ENCODE measurements around the gene SSBP2.
A peak's percentile ranks its signal among the peaks of the same experiment; 100 is the strongest.

SSBP2 gene

DNA sequence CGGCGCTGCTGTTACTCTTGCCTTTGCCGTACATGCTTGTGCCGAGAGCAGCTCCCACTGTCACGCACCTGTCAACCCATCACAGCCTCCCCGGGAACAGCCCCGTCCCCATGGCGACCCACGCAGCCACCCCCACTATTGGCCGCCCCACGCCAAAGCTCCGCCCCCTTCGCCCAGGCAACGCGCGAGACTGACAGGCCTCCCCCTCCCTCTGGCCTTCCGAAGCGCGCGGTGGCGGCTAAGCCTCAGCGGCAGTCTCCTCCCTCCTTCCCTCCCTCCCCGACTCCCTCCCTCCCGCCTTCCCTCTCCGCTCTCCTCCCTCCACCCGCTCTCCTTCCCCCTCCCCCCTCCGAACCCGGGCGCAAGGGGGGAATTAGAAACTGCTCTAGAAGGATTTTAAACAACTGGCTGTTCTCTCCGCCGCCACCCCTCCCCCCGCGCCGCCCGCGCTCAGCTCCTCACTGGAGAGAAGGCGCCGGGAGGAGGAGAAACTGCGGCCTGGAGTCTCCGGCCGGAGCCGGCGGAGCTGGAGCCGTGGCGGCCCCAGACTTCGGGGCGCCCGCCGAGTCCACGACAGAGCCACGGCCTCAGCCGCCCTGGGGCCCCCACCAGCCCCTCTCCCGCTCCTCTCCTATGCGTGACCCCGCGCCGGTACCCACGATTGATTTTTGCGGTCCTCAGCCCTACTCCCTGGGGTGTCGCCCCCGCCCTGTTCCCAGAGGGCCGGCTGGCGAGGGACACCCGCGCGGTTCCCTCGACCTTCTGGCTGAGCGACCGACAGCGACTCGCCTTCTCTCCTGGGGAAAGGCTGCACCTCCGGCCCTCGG, at the start of gene SSBP2:
TSS of gene SSBP2 (minus strand) at position 89 of the 827 bp plus-strand sequence. CDS start at position 34, 55 bp downstream.
- DNase-seq (ENCODE audit: low read depth in 2 of 2): peak; percentile 97 to 98

DNA sequence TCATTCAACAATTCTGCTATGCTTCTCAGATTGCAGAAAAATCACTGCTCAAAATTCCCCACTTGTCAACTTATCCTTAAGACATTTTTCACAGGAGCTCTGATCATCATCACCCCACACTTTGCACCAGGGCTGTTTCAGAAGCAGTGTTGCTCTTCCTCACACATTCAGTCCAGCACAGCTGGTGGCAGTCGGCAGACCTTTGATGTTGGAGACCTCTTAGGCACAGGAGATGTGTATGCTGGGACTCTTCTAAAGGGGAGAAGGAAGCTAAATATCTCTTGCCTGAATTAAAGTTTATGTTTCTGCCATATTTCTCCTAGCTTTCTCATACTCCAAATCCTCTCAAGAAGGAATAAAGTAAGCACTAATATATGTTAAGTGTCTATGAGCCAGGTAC, 44.8 kb upstream of the SSBP2 start:
- DNase-seq (ENCODE audit: low read depth in 2 of 2): no peak

DNA sequence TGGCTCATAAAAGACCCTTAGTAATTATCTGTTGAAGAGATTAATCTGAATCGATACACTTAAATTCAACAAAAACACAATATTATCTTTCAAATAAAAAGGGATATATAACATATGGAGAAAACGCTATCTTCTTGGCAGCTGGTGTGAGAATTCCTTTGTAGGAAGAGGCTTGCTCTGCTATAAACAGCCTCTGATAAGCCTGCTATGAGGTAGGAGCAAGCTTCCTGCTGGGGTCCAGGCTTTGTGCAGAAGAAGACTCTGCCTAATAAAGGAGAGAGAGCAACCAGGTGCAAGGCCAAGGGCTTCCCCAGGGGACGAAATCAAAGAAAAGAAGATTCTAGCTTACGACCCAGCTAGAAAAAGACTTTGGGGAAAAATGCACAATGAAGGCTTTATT, 43.3 kb upstream of the SSBP2 start:
- DNase-seq (ENCODE audit: low read depth in 2 of 2): no peak

DNA sequence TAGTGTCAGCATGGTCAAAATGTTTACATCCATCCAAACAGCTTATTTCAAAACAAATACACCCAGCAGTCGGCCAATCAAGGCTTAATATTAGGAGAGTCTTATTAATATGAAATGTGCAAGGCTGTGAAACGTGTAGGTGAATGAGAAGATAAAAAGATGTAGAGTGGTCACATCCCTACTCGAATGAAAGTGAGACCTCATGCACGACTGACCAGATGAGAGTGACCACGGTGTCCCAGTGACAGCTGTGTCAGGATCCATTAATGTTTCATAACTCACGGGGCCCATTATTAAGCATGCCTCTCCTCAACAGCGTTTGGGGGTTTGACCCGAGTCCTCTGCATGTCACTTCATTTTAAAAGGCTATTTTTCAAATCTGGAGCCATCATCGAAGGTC, 39.4 kb upstream of the SSBP2 start:
- no peak for DNase-seq (ENCODE audit: low read depth in 2 of 2)

DNA sequence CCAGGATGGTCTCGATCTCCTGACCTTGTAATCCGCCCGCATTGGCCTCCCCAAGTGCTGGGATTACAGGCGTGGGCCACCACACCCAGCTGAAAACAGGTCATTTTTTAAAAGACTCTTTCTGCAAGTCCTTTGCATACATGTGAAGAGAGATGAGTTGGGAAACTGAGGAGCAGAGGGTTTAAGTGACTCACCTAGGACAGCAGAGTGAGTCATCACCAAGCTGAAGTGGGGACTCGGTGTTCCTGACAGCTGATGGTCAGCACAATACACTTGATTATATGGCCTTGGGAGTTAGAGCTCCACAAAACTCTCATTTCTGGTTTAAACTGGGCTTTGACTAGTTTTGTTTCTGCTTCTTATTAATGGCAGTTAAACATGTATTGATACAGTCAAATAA, 38.1 kb upstream of the SSBP2 start:
- DNase-seq (ENCODE audit: low read depth in 2 of 2): no peak

DNA sequence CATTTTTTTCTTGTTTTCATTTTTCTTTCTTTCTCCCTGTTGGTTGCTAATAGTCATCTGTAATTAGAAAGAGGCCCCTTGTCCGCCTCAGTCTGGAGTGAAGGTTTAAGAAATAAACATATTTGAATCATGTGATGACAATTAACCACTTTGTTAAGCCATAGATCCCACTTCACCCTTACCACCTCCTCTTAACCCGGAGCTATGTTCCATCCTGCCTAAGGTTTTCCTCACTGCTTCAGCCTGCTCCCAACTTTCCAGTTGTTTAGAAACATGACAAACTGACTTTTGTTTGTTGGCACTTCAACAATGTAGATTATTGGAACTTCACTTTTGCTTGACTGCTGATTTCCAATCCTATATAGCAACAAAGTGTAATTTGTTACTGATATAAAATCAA, 37.4 kb upstream of the SSBP2 start:
- no peak for DNase-seq (ENCODE audit: low read depth in 2 of 2)

DNA sequence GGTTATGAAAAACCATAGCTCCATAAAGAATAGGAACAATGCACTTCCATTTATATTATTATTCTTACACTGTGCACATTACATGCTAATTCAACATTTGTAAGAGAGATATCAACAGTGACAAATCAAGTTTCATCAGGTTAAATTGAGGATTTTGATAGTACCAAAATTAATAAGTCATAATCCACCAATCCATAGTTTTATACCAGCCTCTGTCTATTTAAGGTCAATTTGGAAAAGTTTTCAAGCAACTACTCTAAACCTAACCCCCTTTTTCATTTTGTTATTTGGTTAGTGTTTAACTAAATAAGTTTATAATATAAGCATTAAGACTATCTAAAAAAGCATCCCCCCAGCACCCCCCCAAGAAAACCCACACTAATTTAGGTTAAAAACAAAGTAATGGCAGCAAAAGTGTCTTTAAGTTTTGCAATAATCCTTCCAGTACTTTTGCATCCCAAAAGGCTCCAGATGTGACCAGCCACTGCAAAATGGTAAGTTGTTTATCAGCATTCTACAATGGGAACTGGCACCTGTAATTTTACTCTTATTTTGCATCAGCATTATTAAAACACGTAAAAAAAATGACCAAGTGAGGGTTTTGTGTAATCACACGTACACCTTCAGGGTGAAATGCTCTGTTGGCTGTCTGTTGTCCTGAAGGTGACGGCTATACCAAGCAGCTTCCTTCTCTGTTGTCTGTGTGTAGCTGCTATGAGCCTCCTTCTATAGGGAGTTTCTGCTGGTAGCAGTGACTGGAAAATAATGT, 36.8 kb upstream of the SSBP2 start:
- no peak for DNase-seq (ENCODE audit: low read depth in 2 of 2)

DNA sequence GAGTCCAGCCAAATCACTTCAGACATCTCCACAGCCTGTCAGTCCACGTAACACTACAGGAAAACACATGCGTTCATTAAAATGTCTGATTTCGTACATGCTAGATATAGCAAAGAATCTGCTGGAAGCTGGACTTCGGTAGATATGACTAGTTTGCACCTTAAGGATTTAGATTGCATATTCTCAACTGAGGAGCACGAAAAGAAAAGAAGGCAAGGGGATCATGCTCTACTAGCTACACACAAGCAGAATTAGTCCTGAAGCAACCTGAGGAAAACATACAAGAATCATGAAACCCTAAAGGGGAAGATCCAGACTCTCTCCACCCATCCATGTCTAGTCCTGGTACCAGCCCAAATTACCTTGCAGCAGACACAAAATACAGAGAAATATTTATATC, 36.1 kb upstream of the SSBP2 start:
- DNase-seq (ENCODE audit: low read depth in 2 of 2): no peak

DNA sequence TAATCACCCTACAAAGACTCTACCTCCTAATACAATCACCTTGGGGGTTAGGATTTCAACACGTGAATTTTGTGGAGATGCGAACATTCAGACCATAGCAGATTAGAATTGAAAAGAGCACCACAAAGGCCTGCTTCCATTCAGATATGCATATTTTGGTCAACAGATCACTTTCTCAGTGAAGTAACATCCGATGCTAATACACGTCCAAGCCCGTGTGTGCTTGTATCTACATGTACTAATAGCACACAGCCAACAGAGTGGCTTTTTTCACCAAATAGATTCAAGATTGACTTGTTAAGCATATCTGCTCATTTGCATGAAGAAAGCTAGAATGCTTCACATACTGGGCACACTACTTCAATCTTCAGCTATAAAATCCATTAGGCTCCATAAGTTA, 35.6 kb upstream of the SSBP2 start:
- DNase-seq (ENCODE audit: low read depth in 2 of 2): no peak

DNA sequence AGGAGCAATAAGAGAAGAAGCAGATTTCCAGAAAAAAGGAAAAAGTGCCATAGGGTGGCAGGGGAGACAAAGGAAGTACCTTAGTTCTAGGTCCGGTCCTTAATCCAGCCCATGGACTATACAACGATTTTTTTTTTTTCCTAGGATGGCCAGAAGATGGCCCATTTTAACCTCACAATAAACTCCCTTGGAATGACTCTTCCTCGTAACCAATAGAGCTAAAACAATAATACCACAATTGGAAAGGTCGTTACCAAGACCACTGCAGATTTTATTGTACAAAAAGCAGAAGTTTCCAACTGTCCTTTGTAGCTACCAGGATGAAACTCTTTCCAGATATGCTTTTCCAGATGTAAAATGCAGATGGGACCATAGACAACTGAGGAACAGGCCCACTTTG, 34.4 kb upstream of the SSBP2 start:
- no peak for DNase-seq (ENCODE audit: low read depth in 2 of 2)

DNA sequence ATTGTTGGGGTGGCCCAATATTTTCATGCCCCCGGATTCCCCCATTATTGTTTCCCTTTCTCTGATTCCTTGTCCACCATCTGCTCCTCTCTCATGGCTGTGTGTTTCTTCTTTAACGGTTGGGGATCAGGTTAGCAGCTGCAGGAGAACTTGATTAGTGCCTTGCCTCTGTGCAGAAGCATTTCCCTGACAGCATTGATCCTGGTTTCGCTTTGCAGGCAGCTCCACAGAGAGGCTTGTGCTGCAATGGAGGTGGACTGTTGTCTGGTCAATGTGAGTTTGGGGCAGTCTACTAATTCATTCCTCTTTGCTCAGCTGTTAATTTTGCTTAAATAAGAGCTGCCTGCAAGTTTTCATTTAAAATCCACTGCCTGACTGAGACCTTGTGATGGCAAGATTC, 32.5 kb upstream of the SSBP2 start:
- no peak for DNase-seq (ENCODE audit: low read depth in 2 of 2)

DNA sequence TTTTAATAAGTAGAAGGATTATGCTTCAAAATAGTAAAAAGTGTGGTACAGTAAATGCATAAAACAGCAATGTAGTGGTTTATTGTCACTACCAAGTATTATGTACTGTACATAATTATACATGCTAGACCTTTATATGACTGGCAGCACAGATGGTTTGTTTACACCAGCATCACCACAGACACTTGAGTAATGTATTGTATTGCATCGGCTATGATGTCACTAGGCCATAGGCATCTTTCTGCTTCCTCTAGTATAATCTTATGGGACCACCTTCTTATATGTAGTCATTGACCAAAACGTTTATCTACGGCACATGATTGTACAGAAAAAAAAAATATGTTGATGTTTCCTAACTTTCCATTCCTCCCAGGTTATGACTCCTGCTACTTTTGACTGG, 31.9 kb upstream of the SSBP2 start:
- no peak for DNase-seq (ENCODE audit: low read depth in 2 of 2)

DNA sequence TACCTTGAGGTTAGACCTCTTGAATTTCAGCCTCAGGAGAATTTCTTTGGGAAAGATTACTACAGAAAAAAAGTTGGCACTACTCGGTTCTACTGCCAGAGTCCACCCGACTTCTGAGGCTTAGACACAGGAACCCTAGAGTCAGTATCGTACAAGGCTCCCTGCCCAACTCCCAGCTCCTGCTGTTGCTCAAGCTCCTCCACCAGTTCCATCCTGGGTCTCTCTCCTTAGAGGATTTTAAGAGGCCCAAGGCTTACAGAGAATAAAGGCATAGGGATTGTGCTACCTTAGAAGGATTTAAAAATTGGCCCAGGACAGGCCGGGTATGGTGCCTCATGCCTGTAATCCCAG, 29.0 kb upstream of the SSBP2 start:
- no peak for DNase-seq (ENCODE audit: low read depth in 2 of 2)

DNA sequence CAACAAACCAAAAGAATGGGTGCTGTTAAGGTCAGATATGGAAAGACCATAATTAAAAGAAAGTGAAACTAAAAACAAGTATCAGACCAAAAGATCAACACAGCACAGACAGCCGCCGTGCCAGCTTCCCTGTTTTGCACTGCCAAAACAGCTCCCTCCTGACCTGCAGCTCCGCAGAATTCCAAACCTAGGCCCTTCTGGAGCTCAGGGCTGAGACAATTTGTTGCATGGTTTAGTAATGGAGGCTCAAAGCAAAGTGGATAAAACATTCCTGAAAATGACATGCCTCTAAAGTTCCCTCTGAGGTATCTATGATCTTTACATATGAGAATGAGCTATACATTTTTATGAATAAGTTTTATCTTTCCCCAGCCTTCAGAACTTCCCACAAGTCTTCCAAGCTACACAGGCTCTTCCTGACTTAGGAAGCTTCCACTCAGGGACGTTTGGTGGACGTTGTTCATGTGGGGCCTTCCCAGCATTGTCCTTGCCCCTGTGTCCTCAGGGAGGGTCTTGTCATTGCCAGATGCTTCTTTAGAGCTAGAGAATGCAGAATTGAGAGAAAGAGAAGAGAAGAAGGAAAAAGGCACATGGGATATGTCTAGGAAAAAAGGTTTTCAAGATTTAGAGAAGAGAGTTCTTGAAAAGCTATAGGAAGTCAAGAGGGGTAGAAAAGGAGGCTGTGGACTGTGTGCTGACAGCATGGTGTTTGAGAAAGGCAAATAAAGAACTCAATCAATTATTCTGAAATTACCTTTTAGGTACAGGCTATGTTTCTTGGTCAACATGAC, 28.4 kb upstream of the SSBP2 start:
- no peak for DNase-seq (ENCODE audit: low read depth in 2 of 2)

DNA sequence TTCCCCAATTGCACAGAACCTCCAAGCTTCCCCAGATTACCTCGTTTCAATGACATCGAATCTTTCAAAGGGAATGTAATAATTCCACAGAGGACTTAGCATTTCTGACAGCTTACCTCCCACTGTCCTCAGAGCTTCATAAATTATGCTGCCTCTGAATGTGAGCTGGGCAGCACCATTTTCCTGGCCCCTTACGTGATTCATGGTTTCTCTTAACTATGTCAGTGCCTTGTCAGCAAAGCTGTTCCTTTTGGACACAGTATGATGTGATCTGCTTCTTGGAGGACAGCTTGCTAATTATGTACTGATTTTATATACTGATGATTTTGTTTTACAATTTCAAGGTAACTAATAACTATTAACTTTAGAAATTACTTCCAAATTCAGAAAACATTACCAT, 27.7 kb upstream of the SSBP2 start:
- DNase-seq (ENCODE audit: low read depth in 2 of 2): no peak

DNA sequence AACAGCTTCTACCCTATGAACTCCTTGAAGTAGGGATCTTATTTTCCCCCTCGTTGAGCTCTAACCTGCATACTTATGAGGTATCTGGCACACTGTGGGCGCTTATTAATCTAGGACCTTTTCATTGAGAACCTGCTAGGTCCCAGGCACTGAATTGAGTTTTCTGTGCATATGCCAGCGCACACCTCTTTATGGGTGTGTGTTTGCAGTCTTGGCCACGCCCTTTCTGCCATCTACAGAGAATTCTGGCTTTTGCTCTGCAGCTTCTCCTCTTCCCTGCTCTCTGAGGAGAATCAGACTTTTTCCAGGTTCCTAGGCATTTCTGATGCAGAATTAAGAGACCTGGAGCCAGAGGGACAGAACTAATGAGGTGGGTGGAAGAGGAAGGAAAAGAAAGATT, 25.4 kb upstream of the SSBP2 start:
- no peak for DNase-seq (ENCODE audit: low read depth in 2 of 2)

DNA sequence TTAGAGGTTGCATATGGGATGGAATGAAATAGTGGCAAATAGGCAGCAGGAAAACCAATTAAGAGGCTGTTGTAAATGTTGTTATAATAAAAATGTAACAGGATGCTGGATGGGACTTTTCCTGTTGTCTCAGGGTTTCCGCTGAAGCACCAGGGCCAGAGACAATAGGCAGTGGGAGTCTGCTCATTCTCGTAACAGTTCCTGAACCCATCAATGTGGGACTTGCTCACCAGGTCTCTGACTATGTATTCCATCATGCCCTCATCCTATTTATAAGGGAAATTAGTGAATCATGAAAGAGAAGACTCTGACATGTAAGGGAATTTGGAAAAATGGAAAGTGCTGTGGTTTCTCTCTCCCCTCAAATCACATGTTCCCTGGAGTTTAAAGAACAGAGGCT, 23.5 kb upstream of the SSBP2 start:
- DNase-seq (ENCODE audit: low read depth in 2 of 2): no peak

DNA sequence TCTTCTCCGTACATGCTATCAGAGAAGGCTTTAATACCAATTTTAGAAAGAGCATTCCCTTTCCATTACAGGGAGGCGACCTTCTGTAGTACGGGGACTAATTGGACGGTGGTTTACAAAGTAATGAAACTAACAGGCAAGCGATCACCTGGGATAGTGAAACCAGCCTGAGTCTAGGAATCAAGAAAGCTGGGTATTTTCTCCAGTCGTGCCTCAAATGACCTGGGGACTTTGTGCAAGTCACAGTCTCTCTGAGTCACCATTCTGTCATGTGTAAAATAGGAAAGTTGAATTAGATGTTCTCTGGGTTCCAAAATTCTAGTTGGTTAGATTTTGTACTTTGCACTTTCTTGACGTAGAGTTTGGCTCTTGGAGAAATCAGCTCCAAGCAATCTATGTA, 22.7 kb upstream of the SSBP2 start:
- DNase-seq (ENCODE audit: low read depth in 2 of 2): no peak

DNA sequence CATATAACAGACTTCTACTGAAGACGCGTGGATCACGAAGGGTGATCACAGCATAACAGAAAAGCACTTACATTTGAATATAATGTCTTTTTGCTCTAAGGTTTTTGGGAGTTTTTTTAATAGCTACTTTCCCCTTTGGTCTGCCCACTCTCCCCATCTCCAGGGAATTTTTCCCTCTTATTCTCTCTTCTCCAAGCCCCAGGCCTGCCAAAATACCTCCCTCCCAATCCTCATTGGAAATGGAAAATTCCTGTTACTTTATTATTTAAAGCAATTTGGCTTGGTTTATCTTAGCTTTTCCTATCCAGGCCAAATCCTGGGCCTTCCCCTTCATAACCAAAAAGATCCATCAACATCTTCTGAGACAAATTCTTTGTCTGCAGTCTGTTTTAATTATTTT, 22.3 kb upstream of the SSBP2 start:
- DNase-seq (ENCODE audit: low read depth in 2 of 2): no peak

DNA sequence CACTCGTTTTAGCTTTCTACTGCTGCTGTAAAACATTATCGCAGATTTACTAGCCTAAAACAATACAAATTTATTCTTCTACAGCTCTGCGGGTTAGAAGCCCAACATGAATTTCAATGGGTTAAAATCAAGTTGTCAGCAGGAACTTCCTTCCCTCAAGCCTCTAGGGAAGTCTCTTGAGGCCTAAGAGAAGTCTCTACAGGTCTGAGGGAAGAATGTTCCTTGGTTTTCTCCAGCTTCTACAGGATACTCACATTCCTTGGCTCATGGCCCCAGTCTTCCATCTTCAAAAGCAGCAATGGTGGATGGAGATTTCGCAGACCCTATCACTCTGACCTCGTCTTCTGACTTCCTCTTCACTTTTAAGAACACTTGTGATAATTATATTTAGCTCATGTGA, 21.6 kb upstream of the SSBP2 start:
- DNase-seq (ENCODE audit: low read depth in 2 of 2): no peak

DNA sequence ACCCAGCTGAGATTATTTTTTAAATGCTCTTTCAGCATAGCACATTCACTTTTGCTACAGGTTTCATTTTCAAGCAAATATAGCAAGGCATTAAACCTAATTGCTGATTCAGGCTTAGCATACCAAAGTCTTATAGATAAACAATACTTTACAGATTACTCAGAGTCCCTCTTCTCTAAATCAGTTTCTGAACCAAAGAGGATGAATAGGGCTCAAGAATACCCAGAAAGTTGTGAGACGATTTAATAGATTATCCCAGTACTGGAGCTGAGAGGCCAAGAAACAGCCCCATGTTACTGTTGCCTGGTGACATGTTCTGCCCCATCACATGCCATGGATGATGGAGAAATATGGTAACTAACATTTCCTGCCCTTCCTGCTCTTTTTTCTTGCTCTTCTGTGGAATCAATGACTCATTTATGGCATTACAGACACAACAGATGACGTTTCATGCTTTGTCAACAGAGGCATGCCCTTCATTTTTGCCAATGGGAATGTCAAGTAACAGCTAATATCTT, 18.1 kb upstream of the SSBP2 start:
- DNase-seq (ENCODE audit: low read depth in 2 of 2): no peak

DNA sequence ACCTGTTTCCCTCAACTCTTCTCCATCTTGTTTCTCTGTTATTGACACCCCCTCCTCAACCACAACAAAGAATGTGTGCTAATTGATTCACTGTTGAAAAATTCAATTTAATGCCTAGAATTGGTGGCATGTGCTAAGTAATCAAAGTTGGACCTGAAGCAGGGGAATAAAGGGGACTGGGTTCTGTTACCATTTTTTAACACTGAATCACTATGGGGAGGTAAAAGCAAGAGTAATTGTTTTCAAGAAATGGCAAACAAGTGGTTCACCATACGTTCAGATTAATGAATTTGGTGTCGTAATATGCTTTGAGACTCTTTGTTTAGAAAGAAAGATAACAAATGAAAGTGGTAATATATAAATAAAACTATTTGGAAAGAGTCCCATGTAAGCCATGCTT, 17.0 kb upstream of the SSBP2 start:
- DNase-seq (ENCODE audit: low read depth in 2 of 2): no peak

Data from stimulated activated CD4-positive, alpha-beta T cell treated with anti-CD3 and anti-CD28 coated beads, Interleukin-1b, Interleukin-23, amount 100 ng/mL, for 1 hour (primary cell).